Stromal cell of bone marrow (primary cell): ENCODE measurements around the gene MMP14.

Experiments used
- DNase-seq: peaks from one replicate; pipeline ENCODE4 v3.0.0-alpha.2; 2012; ENCODE audit warnings: low read depth

MMP14 gene

GRCh38 chr14:22884738-22885523 lies 48.5 kb downstream of the MMP14 start:
- DNase-seq = no peak

GRCh38 chr14:22885975-22886374 lies 49.6 kb downstream of the MMP14 start:
- DNase-seq = no peak

- peak; percentile 36 for DNase-seq
These were observed 50.3 kb downstream of the MMP14 start for GRCh38 chr14:22886500-22887259.

- DNase-seq = peak; percentile 43
These were observed 51.0 kb downstream of the MMP14 start for GRCh38 chr14:22887260-22887989.

- DNase-seq = no peak
These were observed 51.6 kb downstream of the MMP14 start for GRCh38 chr14:22887990-22888378.

GRCh38 chr14:22888662-22889061 lies 52.3 kb downstream of the MMP14 start:
- DNase-seq = no peak

GRCh38 chr14:22890416-22890815 lies 54.0 kb downstream of the MMP14 start:
- no peak for DNase-seq

- no peak for DNase-seq
These were observed 56.1 kb downstream of the MMP14 start for GRCh38 chr14:22892488-22892887.

GRCh38 chr14:22893706-22894105 lies 57.3 kb downstream of the MMP14 start:
- no peak for DNase-seq

GRCh38 chr14:22895402-22895801 lies 59.0 kb downstream of the MMP14 start:
- no peak for DNase-seq

GRCh38 chr14:22896356-22896755 lies 60.0 kb downstream of the MMP14 start:
- DNase-seq = no peak

- no peak for DNase-seq
These were observed 60.4 kb downstream of the MMP14 start for GRCh38 chr14:22896760-22897159.

GRCh38 chr14:22897357-22897756 lies 61.0 kb downstream of the MMP14 start:
- no peak for DNase-seq
